GM23338 (cell line): ENCODE data around the gene SLC17A8. TPM values are rescaled to one million over a fixed set of nuclear protein-coding genes. Genes with fewer than 3 reads are reported as not detected.

ENCODE experiments used
- ATAC-seq: fragments of 200-7000 bp; cut with Tn5 transposase; 3 replicates; pipeline ENCODE4 v1.9.1; 2020
- DNase-seq: peaks from one replicate; pipeline ENCODE4 v3.0.0-alpha.2; 2015; ENCODE audit warnings: low spot score
- H2AFZ ChIP-seq: fragments of 200-600 bp; sonication (generic); 2 replicates; pipeline ENCODE4 v1.8.0; 2016; ENCODE audit warnings: antibody characterized with exemption, mild to moderate bottlenecking, moderate library complexity
- H3F3A ChIP-seq: fragments of 200-600 bp; sonication (generic); replicated peaks from 2 replicates; pipeline ENCODE4 v1.8.0; 2017; ENCODE audit warnings: antibody characterized with exemption, mixed run types, low read depth
- H3K27ac ChIP-seq: fragments of 200-600 bp; sonication (generic); 2 replicates; pipeline ENCODE4 v1.6.1; 2016; ENCODE audit warnings: low read depth
- H3K27me3 ChIP-seq: fragments of 200-600 bp; sonication (generic); 2 replicates; pipeline ENCODE4 v1.8.0; 2016; ENCODE audit warnings: mild to moderate bottlenecking, mixed run types, moderate library complexity; ENCODE audit not compliant: insufficient read depth
- H3K36me3 ChIP-seq: fragments of 200-600 bp; sonication (generic); 2 replicates; pipeline ENCODE4 v1.8.0; 2016; ENCODE audit warnings: mild to moderate bottlenecking; ENCODE audit not compliant: insufficient read depth
- H3K4me1 ChIP-seq: fragments of 200-600 bp; sonication (generic); 2 replicates; pipeline ENCODE4 v1.8.0; 2016; ENCODE audit warnings: mild to moderate bottlenecking, moderate library complexity; ENCODE audit not compliant: insufficient read depth
- H3K4me2 ChIP-seq: fragments of 200-600 bp; sonication (generic); 2 replicates; pipeline ENCODE4 v1.7.1; 2017; ENCODE audit warnings: mixed run types
- H3K4me3 ChIP-seq: fragments of 200-600 bp; sonication (generic); 2 replicates; pipeline ENCODE4 v1.6.1; 2016; ENCODE audit warnings: mixed run types
- H3K79me2 ChIP-seq: fragments of 200-600 bp; sonication (generic); replicated peaks from 2 replicates; pipeline ENCODE4 v1.8.0; 2017; ENCODE audit warnings: mild to moderate bottlenecking; ENCODE audit not compliant: insufficient read depth
- H3K9me2 ChIP-seq: fragments of 200-600 bp; sonication (generic); 2 replicates; pipeline ENCODE4 v1.8.0; 2017; ENCODE audit not compliant: insufficient read depth
- H4K20me1 ChIP-seq: fragments of 200-600 bp; sonication (generic); replicated peaks from 2 replicates; pipeline ENCODE4 v1.8.0; 2017; ENCODE audit warnings: mild to moderate bottlenecking; ENCODE audit not compliant: insufficient read depth
- H3K27ac Mint-ChIP-seq: 2 replicates; pipeline ENCODE4 v1.8.0; 2020; ENCODE audit warnings: inconsistent platforms, mild to moderate bottlenecking, moderate library complexity, mixed read lengths
- H3K27me3 Mint-ChIP-seq: 3 replicates; pipeline ENCODE4 v1.8.0; 2022; ENCODE audit warnings: low read depth, mild to moderate bottlenecking, moderate library complexity, mixed read lengths, inconsistent platforms; ENCODE audit not compliant: insufficient read depth, poor library complexity
- H3K36me3 Mint-ChIP-seq: 3 replicates; pipeline ENCODE4 v1.8.0; 2021; ENCODE audit warnings: low read depth, mild to moderate bottlenecking, inconsistent platforms, moderate library complexity, mixed read lengths
- H3K4me1 Mint-ChIP-seq: 3 replicates; pipeline ENCODE4 v1.8.0; 2020; ENCODE audit warnings: mild to moderate bottlenecking, inconsistent platforms, mixed read lengths
- H3K4me3 Mint-ChIP-seq: 3 replicates; pipeline ENCODE4 v1.8.0; 2021; ENCODE audit warnings: moderate library complexity, mild to moderate bottlenecking, inconsistent platforms, mixed read lengths
- H3K9me3 Mint-ChIP-seq: 3 replicates; pipeline ENCODE4 v1.8.0; 2020; ENCODE audit warnings: moderate library complexity, mild to moderate bottlenecking, inconsistent platforms, mixed read lengths
- CREB1 ChIP-seq: fragments of 250-450 bp; sonication (Bioruptor Pico); IDR thresholded peaks from 2 replicates; pipeline ENCODE4 v1.5.0; 2020; ENCODE audit warnings: low read depth, mild to moderate bottlenecking, moderate library complexity
- EZH2 ChIP-seq: fragments of 200-600 bp; sonication (generic); IDR thresholded peaks from one replicate; pipeline ENCODE4 v1.8.0; 2017; ENCODE audit warnings: antibody characterized with exemption, mild to moderate bottlenecking, low read depth; ENCODE audit not compliant: unreplicated experiment
- EZH2phosphoT487 ChIP-seq: fragments of 200-600 bp; sonication (generic); IDR thresholded peaks from one replicate; pipeline ENCODE4 v1.8.1; 2018; ENCODE audit warnings: antibody characterized with exemption; ENCODE audit not compliant: unreplicated experiment
- JUNB ChIP-seq: IDR thresholded peaks from one replicate; pipeline ENCODE4 v1.6.1; 2016; ENCODE audit warnings: antibody characterized with exemption; ENCODE audit not compliant: unreplicated experiment
- NANOG ChIP-seq: IDR thresholded peaks from 2 replicates; pipeline ENCODE4 v1.6.1; 2016; ENCODE audit warnings: antibody characterized with exemption, borderline replicate concordance
- POLR2AphosphoS5 ChIP-seq: IDR thresholded peaks from 2 replicates; pipeline ENCODE4 v1.6.1; 2016; ENCODE audit warnings: antibody characterized with exemption, low read depth
- REST ChIP-seq: IDR thresholded peaks from one replicate; pipeline ENCODE4 v1.6.1; 2018; ENCODE audit warnings: antibody characterized with exemption; ENCODE audit not compliant: unreplicated experiment
- STAT1 ChIP-seq: IDR thresholded peaks from one replicate; pipeline ENCODE4 v1.6.1; 2016; ENCODE audit warnings: antibody characterized with exemption; ENCODE audit not compliant: unreplicated experiment
- ZNF114 ChIP-seq: fragments of 250-450 bp; sonication (Bioruptor Pico); IDR thresholded peaks from 2 replicates; pipeline ENCODE4 v1.5.0; 2020; ENCODE audit warnings: mild to moderate bottlenecking, moderate library complexity
- ZNF331 ChIP-seq: fragments of 250-450 bp; sonication (Bioruptor Pico); IDR thresholded peaks from 2 replicates; pipeline ENCODE4 v1.5.0; 2020; ENCODE audit warnings: low read depth, mild to moderate bottlenecking, moderate library complexity
- polyA plus RNA-seq: library from polyadenylated mRNA; unstranded; fragments of >200 nt; fragmentation: Nextera tagmentation; extraction: Ambion mirVana; gene quantifications from 2 replicates; pipeline ENCODE4 v1.2.1, GENCODE V29; 2016
- total RNA-seq: library from RNA; depleted of rRNA; stranded (reverse); fragments of >200 nt; shearing (Covaris generic); gene quantifications from 2 replicates; pipeline ENCODE4 v1.2.3, GENCODE V29; 2014
- TF ChIP-seq, protein P1 (sequence below): IDR thresholded peaks from 2 replicates; pipeline ENCODE4 v1.6.1; 2016; ENCODE audit warnings: antibody characterized with exemption
- TF ChIP-seq, protein P2 (sequence below): fragments of 250-450 bp; sonication (Bioruptor Pico); IDR thresholded peaks from 2 replicates; pipeline ENCODE4 v1.5.0; 2020; ENCODE audit warnings: mild to moderate bottlenecking, moderate library complexity

SLC17A8 gene
- total and polyA plus RNA-seq, 2 experiments from 2014 or later: 0.05 to 0.24 TPM

- no peak for TF ChIP-seq ZNF331
- TF ChIP-seq EZH2phosphoT487: no peak
- TF ChIP-seq CREB1 (CRISPR knock-in tag): no peak
- no peak for TF ChIP-seq JUNB
- no peak for TF ChIP-seq ZNF114 (CRISPR knock-in tag)
- no peak for TF ChIP-seq REST
- TF ChIP-seq POLR2AphosphoS5: no peak
These were observed 77.3 kb downstream of the SLC17A8 start (continued) for GRCh38 chr12:100434177-100434576.

DNA sequence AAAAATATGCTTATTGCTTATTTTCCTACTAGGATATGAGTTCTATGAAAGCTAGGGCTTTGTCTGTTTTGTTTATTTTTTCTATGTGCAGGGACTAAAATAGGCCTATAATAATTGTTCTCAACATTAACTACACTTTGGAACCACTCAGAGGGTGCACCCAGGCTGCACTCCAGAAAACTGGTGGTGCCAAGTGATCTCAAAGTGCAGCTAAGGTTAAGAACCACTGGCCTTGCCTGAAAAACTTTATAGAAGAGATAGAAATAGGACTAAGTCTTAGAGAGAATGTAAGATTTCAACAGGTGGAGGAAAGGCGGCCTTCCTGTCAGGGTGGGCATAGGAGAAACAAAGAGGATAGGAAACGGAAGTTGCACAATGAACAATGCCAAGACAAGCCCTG, 79.1 kb downstream of the SLC17A8 start:
- Mint-ChIP-seq H3K27me3 (no peaks in the 10 kb centered on the region), H3K4me1 (no peaks in the 10 kb centered on the region), H3K9me3 (no peaks in the 10 kb centered on the region), H3K27ac (no peak overlapping the region), H3K4me3 (no peak overlapping the region), H3K36me3 (no peaks in the 10 kb centered on the region)
- H3K4me1 ChIP-seq: no peaks in the 10 kb centered on the region
- ATAC-seq (no peak), DNase-seq (no peak)
- H3K36me3 ChIP-seq: no peaks in the 10 kb centered on the region
- no peaks in the 10 kb centered on the region for H3F3A ChIP-seq
- H3K27ac ChIP-seq: no peak overlapping the region
- peaks cover 5% of the 10 kb centered on the region; the same call in 1 of the 2 replicates for H3K9me2 ChIP-seq
- no peak overlapping the region for H3K4me2 ChIP-seq
- no peak overlapping the region for H3K4me3 ChIP-seq
- H3K79me2 ChIP-seq: no peaks in the 10 kb centered on the region
- no peaks in the 10 kb centered on the region for H3K27me3 ChIP-seq
- no peaks in the 10 kb centered on the region for H4K20me1 ChIP-seq
- no peak overlapping the region for H2AFZ ChIP-seq
- TF ChIP-seq NANOG: no peak
- TF ChIP-seq, protein P1, sequence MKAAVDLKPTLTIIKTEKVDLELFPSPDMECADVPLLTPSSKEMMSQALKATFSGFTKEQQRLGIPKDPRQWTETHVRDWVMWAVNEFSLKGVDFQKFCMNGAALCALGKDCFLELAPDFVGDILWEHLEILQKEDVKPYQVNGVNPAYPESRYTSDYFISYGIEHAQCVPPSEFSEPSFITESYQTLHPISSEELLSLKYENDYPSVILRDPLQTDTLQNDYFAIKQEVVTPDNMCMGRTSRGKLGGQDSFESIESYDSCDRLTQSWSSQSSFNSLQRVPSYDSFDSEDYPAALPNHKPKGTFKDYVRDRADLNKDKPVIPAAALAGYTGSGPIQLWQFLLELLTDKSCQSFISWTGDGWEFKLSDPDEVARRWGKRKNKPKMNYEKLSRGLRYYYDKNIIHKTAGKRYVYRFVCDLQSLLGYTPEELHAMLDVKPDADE: no peak
- TF ChIP-seq CREB1 (CRISPR knock-in tag): no peak
- TF ChIP-seq JUNB: no peak
- TF ChIP-seq, protein P2, sequence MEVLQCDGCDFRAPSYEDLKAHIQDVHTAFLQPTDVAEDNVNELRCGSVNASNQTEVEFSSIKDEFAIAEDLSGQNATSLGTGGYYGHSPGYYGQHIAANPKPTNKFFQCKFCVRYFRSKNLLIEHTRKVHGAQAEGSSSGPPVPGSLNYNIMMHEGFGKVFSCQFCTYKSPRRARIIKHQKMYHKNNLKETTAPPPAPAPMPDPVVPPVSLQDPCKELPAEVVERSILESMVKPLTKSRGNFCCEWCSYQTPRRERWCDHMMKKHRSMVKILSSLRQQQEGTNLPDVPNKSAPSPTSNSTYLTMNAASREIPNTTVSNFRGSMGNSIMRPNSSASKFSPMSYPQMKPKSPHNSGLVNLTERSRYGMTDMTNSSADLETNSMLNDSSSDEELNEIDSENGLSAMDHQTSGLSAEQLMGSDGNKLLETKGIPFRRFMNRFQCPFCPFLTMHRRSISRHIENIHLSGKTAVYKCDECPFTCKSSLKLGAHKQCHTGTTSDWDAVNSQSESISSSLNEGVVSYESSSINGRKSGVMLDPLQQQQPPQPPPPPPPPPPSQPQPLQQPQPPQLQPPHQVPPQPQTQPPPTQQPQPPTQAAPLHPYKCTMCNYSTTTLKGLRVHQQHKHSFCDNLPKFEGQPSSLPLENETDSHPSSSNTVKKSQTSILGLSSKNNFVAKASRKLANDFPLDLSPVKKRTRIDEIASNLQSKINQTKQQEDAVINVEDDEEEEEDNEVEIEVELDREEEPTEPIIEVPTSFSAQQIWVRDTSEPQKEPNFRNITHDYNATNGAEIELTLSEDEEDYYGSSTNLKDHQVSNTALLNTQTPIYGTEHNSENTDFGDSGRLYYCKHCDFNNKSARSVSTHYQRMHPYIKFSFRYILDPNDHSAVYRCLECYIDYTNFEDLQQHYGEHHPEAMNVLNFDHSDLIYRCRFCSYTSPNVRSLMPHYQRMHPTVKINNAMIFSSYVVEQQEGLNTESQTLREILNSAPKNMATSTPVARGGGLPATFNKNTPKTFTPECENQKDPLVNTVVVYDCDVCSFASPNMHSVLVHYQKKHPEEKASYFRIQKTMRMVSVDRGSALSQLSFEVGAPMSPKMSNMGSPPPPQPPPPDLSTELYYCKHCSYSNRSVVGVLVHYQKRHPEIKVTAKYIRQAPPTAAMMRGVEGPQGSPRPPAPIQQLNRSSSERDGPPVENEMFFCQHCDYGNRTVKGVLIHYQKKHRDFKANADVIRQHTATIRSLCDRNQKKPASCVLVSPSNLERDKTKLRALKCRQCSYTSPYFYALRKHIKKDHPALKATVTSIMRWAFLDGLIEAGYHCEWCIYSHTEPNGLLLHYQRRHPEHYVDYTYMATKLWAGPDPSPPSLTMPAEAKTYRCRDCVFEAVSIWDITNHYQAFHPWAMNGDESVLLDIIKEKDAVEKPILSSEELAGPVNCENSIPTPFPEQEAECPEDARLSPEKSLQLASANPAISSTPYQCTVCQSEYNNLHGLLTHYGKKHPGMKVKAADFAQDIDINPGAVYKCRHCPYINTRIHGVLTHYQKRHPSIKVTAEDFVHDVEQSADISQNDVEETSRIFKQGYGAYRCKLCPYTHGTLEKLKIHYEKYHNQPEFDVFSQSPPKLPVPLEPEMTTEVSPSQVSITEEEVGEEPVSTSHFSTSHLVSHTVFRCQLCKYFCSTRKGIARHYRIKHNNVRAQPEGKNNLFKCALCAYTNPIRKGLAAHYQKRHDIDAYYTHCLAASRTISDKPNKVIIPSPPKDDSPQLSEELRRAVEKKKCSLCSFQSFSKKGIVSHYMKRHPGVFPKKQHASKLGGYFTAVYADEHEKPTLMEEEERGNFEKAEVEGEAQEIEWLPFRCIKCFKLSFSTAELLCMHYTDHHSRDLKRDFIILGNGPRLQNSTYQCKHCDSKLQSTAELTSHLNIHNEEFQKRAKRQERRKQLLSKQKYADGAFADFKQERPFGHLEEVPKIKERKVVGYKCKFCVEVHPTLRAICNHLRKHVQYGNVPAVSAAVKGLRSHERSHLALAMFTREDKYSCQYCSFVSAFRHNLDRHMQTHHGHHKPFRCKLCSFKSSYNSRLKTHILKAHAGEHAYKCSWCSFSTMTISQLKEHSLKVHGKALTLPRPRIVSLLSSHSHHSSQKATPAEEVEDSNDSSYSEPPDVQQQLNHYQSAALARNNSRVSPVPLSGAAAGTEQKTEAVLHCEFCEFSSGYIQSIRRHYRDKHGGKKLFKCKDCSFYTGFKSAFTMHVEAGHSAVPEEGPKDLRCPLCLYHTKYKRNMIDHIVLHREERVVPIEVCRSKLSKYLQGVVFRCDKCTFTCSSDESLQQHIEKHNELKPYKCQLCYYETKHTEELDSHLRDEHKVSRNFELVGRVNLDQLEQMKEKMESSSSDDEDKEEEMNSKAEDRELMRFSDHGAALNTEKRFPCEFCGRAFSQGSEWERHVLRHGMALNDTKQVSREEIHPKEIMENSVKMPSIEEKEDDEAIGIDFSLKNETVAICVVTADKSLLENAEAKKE (CRISPR knock-in tag): no peak
- no peak for TF ChIP-seq EZH2
- TF ChIP-seq STAT1: no peak
- no peak for TF ChIP-seq EZH2phosphoT487
- no peak for TF ChIP-seq POLR2AphosphoS5
